ENCODE results near the gene CPNE7. TPM values are rescaled to one million over a fixed set of nuclear protein-coding genes. Genes with fewer than 3 reads are reported as not detected.

Gene CPNE7
- total and polyA plus RNA-seq, 9 of the 15 experiments (the other 6 are each of a cell fraction or from before 2014, with no cell fraction given) = 0.30 to 73.4 (median 32.7) TPM

DNA sequence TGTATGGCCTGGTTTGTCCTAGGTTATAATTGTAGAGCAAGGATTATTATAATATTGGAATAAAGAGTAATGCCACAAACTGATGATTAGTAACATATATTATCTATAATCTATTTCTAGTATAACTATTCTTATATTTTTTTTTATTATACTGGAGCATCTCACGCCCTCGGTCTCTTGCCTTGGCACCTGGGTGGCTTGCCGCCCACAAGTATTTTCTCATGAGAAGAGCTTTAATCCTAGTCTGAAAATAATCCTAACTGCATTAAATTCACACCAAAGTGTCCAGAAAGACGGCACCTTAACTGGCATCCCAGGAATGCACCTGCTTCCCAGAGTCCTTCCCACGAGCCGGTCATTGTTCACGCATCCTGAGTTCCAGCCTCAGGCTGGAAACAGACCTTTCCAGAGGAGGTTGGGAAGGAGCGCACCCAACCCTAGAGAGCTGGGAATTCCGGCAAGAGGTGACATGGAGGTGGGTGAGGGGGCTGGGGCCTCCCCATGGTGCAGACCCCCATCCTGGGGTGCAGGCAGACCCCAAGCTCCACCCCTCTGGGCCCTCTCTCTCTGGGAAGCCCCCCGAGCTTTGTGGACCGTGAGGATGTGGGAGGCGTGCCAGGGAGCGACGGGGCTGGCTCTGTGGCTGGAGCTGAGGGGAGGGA lies 66.0 kb downstream of the CPNE7 start (continued):
- no peak for TF ChIP-seq FOSL1 (tag; conservative IDR thresholded peaks at IDR 0.05)
- no peak for TF ChIP-seq MTA1 (IDR thresholded peaks at IDR 0.05; ENCODE audit: borderline replicate concordance)
- TF ChIP-seq POLR3A (IDR thresholded peaks at IDR 0.05; ENCODE audit: borderline replicate concordance, extremely low read depth, insufficient read depth, insufficient read length) = no peak

- intact Hi-C loops (cut with micrococcal nuclease) (loop anchor here (10.0 kb wide), 1 partner anchor 68 kb away; the partner anchor contains the start of gene CPNE7), in situ Hi-C loops (cut with MboI) (no loop called here)
- H3K4me3 ChIP-seq = no peak overlapping the region
- H3K27ac ChIP-seq (ENCODE audit: extremely low read depth, low read depth, low read length) = no peak overlapping the region
- CTCF ChIA-PET (ENCODE audit: low intra/inter-chr PET ratio) = interaction anchor here (0.6 kb wide), 1 partner anchor 43 kb away, joined by 3 read pairs; no protein-coding TSS in a partner anchor
- no peaks in the 10 kb centered on the region for H4K20me1 ChIP-seq (replicated peaks; ENCODE audit: control insufficient read depth, insufficient read depth, low read length)
- H3K27me3 ChIP-seq (ENCODE audit: control insufficient read depth in 2 of 2, insufficient read depth in 2 of 2, low read length in 2 of 2) = no peaks in the 10 kb centered on the region
- H3K9me3 ChIP-seq (replicated peaks; ENCODE audit: control insufficient read depth, insufficient read depth, low read depth, low read length) = no peaks in the 10 kb centered on the region
- no peak for TF ChIP-seq HDAC1 (IDR thresholded peaks at IDR 0.05)
- TF ChIP-seq POLR2G (IDR thresholded peaks at IDR 0.05; ENCODE audit: low read depth, low read length) = peak; percentile 42; the same call in 1 of the 2 replicates
- no peaks in the 10 kb centered on the region; the same call in 2 of the 3 replicates for H3K79me2 ChIP-seq (ENCODE audit: control insufficient read depth, insufficient read depth, low read length)
- peak overlapping the region in 1 of 2 experiments; percentile 37; a peak in 2 of 4 replicates for H3K9ac ChIP-seq (ENCODE audit: insufficient read depth in 1 of 2, low read depth in 2 of 2, low read length in 2 of 2)
- no peak overlapping the region for H2AFZ ChIP-seq (ENCODE audit: low read depth, low read length)
- H3K4me1 ChIP-seq (replicated peaks in 1 of 2; ENCODE audit: control insufficient read depth in 2 of 2, insufficient read depth in 2 of 2, low read length in 2 of 2) = peaks cover 0 to 49% of the 10 kb centered on the region in 2 experiments; a peak in 3 of 5 replicates
- DNase-seq (ENCODE audit: extremely low read depth in 1 of 4, low spot score in 3 of 4) = no peak
- no TSS peak for BruUV-seq (replicated peaks)
- POLR2A ChIA-PET = interaction anchor here (0.6 to 1.6 kb wide), 7 partner anchors 9 to 402 kb away, joined by 3 to 7 read pairs (median 5); no protein-coding TSS in a partner anchor
- H3K36me3 ChIP-seq (ENCODE audit: control insufficient read depth, insufficient read depth, low read length) = peaks cover 26% of the 10 kb centered on the region; the same call in 2 of the 3 replicates
- H3K4me2 ChIP-seq (ENCODE audit: insufficient read depth, low read length) = no peak overlapping the region
- ATAC-seq = no peak
- no peak for FAIRE-seq
- WGBS (ENCODE audit: insufficient coverage, low coverage, missing lambda C conversion rate) = 36% methylated on average over 12 of the region's 13 CpGs
- H3K9me1 ChIP-seq (ENCODE audit: control insufficient read depth, insufficient read depth, low read length) = no peaks in the 10 kb centered on the region
These were observed 67.0 kb downstream of the CPNE7 start for GRCh38 chr16:89642574-89642973.

All from K562 (cell line).